Astrocyte (in vitro differentiated cells and primary cell): ENCODE measurements around the gene C4orf33.

Experiments used
- EZH2 ChIP-seq: IDR thresholded peaks from 2 replicates; pipeline ENCODE4 v1.6.1; 2012; ENCODE audit warnings: mild to moderate bottlenecking, low read length, inconsistent platforms; ENCODE audit not compliant: insufficient read depth
- TF ChIP-seq, protein P1 (sequence below): IDR thresholded peaks from 2 replicates; pipeline ENCODE4 v1.5.1; 2011; ENCODE audit warnings: low read depth, mild to moderate bottlenecking, inconsistent platforms, low read length, moderate library complexity; ENCODE audit not compliant: insufficient read depth

DNA sequence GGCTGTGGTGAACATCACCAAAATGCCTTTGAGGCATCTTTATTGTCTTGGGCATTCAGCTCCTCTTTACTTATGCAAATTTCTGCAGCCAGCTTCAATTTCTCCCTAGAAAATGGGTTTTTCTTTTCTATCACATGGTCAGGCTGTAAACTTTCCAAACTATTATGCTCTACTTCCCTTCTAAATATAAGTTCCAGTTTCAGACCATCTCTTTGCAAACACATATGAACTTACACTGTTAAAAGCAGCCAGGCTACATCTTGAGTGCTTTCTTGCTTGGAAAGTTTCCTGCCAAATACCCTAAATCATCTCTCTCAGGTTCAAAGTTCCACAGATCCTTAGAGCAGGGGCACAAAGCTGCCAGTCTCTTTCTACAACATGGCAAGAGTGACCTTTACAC lies 15.8 kb upstream of the C4orf33 start:
- TF ChIP-seq, protein P1, sequence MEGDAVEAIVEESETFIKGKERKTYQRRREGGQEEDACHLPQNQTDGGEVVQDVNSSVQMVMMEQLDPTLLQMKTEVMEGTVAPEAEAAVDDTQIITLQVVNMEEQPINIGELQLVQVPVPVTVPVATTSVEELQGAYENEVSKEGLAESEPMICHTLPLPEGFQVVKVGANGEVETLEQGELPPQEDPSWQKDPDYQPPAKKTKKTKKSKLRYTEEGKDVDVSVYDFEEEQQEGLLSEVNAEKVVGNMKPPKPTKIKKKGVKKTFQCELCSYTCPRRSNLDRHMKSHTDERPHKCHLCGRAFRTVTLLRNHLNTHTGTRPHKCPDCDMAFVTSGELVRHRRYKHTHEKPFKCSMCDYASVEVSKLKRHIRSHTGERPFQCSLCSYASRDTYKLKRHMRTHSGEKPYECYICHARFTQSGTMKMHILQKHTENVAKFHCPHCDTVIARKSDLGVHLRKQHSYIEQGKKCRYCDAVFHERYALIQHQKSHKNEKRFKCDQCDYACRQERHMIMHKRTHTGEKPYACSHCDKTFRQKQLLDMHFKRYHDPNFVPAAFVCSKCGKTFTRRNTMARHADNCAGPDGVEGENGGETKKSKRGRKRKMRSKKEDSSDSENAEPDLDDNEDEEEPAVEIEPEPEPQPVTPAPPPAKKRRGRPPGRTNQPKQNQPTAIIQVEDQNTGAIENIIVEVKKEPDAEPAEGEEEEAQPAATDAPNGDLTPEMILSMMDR = no peak
- TF ChIP-seq EZH2 = no peak
